Sciatic nerve (tissue), 2 donors: ENCODE results near the gene SPATA18. TPM values are rescaled to one million over a fixed set of nuclear protein-coding genes. Genes with fewer than 3 reads are reported as not detected.

ENCODE experiments used
- ATAC-seq: fragments of 200-7000 bp; cut with Tn5 transposase; one replicate; pipeline ENCODE4 v1.9.1; 2020; ENCODE audit warnings: mild to moderate bottlenecking, moderate library complexity
- DNase-seq: peaks from one replicate; pipeline ENCODE4 v3.0.0-alpha.2; 2020; ENCODE audit warnings: low spot score
- intact Hi-C: fragments of 100-400 bp; cut with DNase I; formaldehyde crosslinking; loops from one replicate; pipeline ENCODE4 v1.14.2; 2022
- total RNA-seq: library from RNA; stranded (reverse); fragmentation: NEBNext Ultra II Directional; extraction: Animal tissue kit (Norgen Biotek cat#: 25700); gene quantifications from one replicate; pipeline ENCODE4 v1.2.1, GENCODE V29; 2021
- donor health status: DM: no; HTN: no; CAD: no.
- donor health status: DM: no; HTN: no; CAD: no.

The SPATA18 gene
- total RNA-seq: 10.8 TPM

GRCh38 chr4:52051213-52051614 lies at the start of gene SPATA18:
Gene SPATA18 (plus strand): TSS chr4:52051304. CDS start chr4:52051705, 401 bp downstream.
- ATAC-seq (peak; percentile 77), DNase-seq (peak; percentile 54)
- intact Hi-C loops: no loop called here

GRCh38 chr4:52001616-52002015 lies 49.5 kb upstream of the SPATA18 start:
- DNase-seq (no peak), ATAC-seq (no peak)
- intact Hi-C loops: no loop called here

- DNase-seq (no peak), ATAC-seq (no peak)
- intact Hi-C loops: no loop called here
Measured at GRCh38 chr4:52004414-52004813, 46.7 kb upstream of the SPATA18 start.

- DNase-seq: no peak
- ATAC-seq: no peak
- intact Hi-C loops: no loop called here
Measured at GRCh38 chr4:52005604-52006273, 45.4 kb upstream of the SPATA18 start.

- intact Hi-C loops: no loop called here
- ATAC-seq: no peak
- DNase-seq: no peak
Measured at GRCh38 chr4:52006887-52007286, 44.2 kb upstream of the SPATA18 start.

- DNase-seq (no peak), ATAC-seq (no peak)
- intact Hi-C loops: no loop called here
Measured at GRCh38 chr4:52010986-52011385, 40.1 kb upstream of the SPATA18 start.

- no peak for DNase-seq
- intact Hi-C loops: no loop called here
- no peak for ATAC-seq
Measured at GRCh38 chr4:52012651-52013050, 38.5 kb upstream of the SPATA18 start.

- ATAC-seq: no peak
- DNase-seq: no peak
- intact Hi-C loops: no loop called here
Measured at GRCh38 chr4:52014903-52015302, 36.2 kb upstream of the SPATA18 start.

GRCh38 chr4:52015366-52015765 lies 35.7 kb upstream of the SPATA18 start:
- intact Hi-C loops: no loop called here
- DNase-seq (no peak), ATAC-seq (peak; percentile 62)

- ATAC-seq (no peak), DNase-seq (no peak)
- intact Hi-C loops: no loop called here
Measured at GRCh38 chr4:52016981-52017380, 34.1 kb upstream of the SPATA18 start.

- intact Hi-C loops: no loop called here
- DNase-seq (no peak), ATAC-seq (no peak)
Measured at GRCh38 chr4:52017814-52018213, 33.3 kb upstream of the SPATA18 start.

- DNase-seq (no peak), ATAC-seq (no peak)
- intact Hi-C loops: no loop called here
Measured at GRCh38 chr4:52019936-52020657, 31.0 kb upstream of the SPATA18 start, which contains the start of gene LRRC66. Gene LRRC66 (minus strand): TSS chr4:52020363. CDS start chr4:52017613, 2,750 bp downstream.

GRCh38 chr4:52028970-52029369 lies 22.1 kb upstream of the SPATA18 start:
- no peak for ATAC-seq
- intact Hi-C loops: no loop called here
- DNase-seq: no peak

GRCh38 chr4:52032005-52032404 lies 19.1 kb upstream of the SPATA18 start:
- ATAC-seq (no peak), DNase-seq (no peak)
- intact Hi-C loops: no loop called here

- no peak for DNase-seq
- intact Hi-C loops: no loop called here
- ATAC-seq: no peak
Measured at GRCh38 chr4:52035190-52035589, 15.9 kb upstream of the SPATA18 start.

- DNase-seq (no peak), ATAC-seq (no peak)
- intact Hi-C loops: no loop called here
Measured at GRCh38 chr4:52036886-52037530, 14.1 kb upstream of the SPATA18 start.

GRCh38 chr4:52037689-52038102 lies 13.4 kb upstream of the SPATA18 start:
- intact Hi-C loops: no loop called here
- ATAC-seq (peak; percentile 59), DNase-seq (peak; percentile 61)

GRCh38 chr4:52038103-52038912 lies 12.8 kb upstream of the SPATA18 start, which contains the start of gene SGCB:
Gene SGCB (minus strand): TSS chr4:52038299. CDS start chr4:52038259, 40 bp downstream.
- peak; percentile 82 for DNase-seq
- peak; percentile 92 for ATAC-seq
- intact Hi-C loops: no loop called here

GRCh38 chr4:52045028-52045427 lies 6.1 kb upstream of the SPATA18 start:
- intact Hi-C loops: no loop called here
- no peak for DNase-seq

More at GRCh38 chr4:52045028-52045427, 6.1 kb upstream of the SPATA18 start:
- ATAC-seq: no peak
